Measurements from ENCODE around the gene UNK.

The UNK gene

GRCh38 chr17:75838410-75838809 is 53.8 kb downstream of the UNK start:
- no peak for TF ChIP-seq CTCF (IDR thresholded peaks at IDR 0.05; ENCODE audit: insufficient read depth, missing control alignments)
- no peak for DNase-seq (ENCODE audit: insufficient read length, low spot score)
- FAIRE-seq: no peak

- TF ChIP-seq CTCF (IDR thresholded peaks at IDR 0.05; ENCODE audit: insufficient read depth, missing control alignments): no peak
- DNase-seq (ENCODE audit: insufficient read length, low spot score) (no peak), FAIRE-seq (no peak)
Observed at GRCh38 chr17:75839942-75840798, 55.6 kb downstream of the UNK start.

- DNase-seq (ENCODE audit: insufficient read length, low spot score) (no peak), FAIRE-seq (no peak)
- no peak for TF ChIP-seq CTCF (IDR thresholded peaks at IDR 0.05; ENCODE audit: insufficient read depth, missing control alignments)
Observed at GRCh38 chr17:75840799-75841164, 56.2 kb downstream of the UNK start.

GRCh38 chr17:75842411-75842810 is 57.8 kb downstream of the UNK start:
- no peak for TF ChIP-seq CTCF (IDR thresholded peaks at IDR 0.05; ENCODE audit: insufficient read depth, missing control alignments)
- no peak for FAIRE-seq
- DNase-seq (ENCODE audit: insufficient read length, low spot score): no peak

- DNase-seq (ENCODE audit: insufficient read length, low spot score): no peak
- no peak for TF ChIP-seq CTCF (IDR thresholded peaks at IDR 0.05; ENCODE audit: insufficient read depth, missing control alignments)
- no peak for FAIRE-seq
Observed at GRCh38 chr17:75842963-75843576, 58.5 kb downstream of the UNK start.

GRCh38 chr17:75843577-75844529 is 59.2 kb downstream of the UNK start, which contains the start of gene UNC13D:
Gene UNC13D (minus strand): TSS chr17:75844404. CDS start chr17:75844337, 67 bp downstream.
- no peak for DNase-seq (ENCODE audit: insufficient read length, low spot score)
- TF ChIP-seq CTCF (IDR thresholded peaks at IDR 0.05; ENCODE audit: insufficient read depth, missing control alignments): no peak
- no peak for FAIRE-seq

Data from D721Med (cell line).